ENCODE measurements around the gene GHR.
"Not testable (repeated sequence)": the region's sequence is repeated elsewhere in the genome, so short reads cannot be mapped to it uniquely, and the experiment has no call there.

DNA sequence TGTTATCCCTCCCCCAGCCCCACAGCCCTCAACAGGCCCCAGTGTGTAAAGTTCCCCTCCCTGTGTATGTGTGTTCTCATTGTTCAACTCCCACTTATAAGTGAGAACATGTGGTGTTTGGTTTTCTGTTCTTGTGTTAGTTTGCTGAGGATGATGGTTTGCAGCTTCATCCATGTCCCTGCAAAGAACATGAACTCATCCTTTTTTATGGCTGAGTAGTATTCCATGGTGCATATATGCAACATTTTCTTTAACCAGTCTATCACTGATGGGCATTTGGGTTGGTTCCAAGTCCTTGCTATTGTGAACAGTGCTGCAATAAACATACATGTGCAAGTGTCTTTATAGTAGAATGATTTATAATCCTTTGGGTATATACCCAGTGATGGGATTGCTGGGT, 261.8 kb downstream of the GHR start:
- TF ChIP-seq, protein P1, sequence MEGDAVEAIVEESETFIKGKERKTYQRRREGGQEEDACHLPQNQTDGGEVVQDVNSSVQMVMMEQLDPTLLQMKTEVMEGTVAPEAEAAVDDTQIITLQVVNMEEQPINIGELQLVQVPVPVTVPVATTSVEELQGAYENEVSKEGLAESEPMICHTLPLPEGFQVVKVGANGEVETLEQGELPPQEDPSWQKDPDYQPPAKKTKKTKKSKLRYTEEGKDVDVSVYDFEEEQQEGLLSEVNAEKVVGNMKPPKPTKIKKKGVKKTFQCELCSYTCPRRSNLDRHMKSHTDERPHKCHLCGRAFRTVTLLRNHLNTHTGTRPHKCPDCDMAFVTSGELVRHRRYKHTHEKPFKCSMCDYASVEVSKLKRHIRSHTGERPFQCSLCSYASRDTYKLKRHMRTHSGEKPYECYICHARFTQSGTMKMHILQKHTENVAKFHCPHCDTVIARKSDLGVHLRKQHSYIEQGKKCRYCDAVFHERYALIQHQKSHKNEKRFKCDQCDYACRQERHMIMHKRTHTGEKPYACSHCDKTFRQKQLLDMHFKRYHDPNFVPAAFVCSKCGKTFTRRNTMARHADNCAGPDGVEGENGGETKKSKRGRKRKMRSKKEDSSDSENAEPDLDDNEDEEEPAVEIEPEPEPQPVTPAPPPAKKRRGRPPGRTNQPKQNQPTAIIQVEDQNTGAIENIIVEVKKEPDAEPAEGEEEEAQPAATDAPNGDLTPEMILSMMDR (optimal IDR thresholded peaks at IDR 0.05 in 1 of 3, IDR thresholded peaks at IDR 0.05 in 1 of 3, conservative IDR thresholded peaks at IDR 0.05 in 1 of 3; ENCODE audit: extremely low read depth in 1 of 3, insufficient read depth in 2 of 3, low read length in 3 of 3) = not testable (repeated sequence)
- not testable (repeated sequence) for TF ChIP-seq EZH2 (IDR thresholded peaks at IDR 0.05; ENCODE audit: low read length)
